ENCODE measurements around the gene ADRB1.

GRCh38 chr10:113997428-113997827 is 46.2 kb upstream of the ADRB1 start:
- TF ChIP-seq EP300 (IDR thresholded peaks at IDR 0.05) (no peak), CTCF (IDR thresholded peaks at IDR 0.05) (no peak), POLR2A (IDR thresholded peaks at IDR 0.05) (no peak)

Data from upper lobe of left lung (tissue), 4 donors.